ENCODE results near the gene AKIRIN2. TPM values are rescaled to one million over a fixed set of nuclear protein-coding genes. Genes with fewer than 3 reads are reported as not detected.

AKIRIN2 gene
- 10 to 100 TPM; 42.0 to 46.1 TPM for total RNA-seq

DNA sequence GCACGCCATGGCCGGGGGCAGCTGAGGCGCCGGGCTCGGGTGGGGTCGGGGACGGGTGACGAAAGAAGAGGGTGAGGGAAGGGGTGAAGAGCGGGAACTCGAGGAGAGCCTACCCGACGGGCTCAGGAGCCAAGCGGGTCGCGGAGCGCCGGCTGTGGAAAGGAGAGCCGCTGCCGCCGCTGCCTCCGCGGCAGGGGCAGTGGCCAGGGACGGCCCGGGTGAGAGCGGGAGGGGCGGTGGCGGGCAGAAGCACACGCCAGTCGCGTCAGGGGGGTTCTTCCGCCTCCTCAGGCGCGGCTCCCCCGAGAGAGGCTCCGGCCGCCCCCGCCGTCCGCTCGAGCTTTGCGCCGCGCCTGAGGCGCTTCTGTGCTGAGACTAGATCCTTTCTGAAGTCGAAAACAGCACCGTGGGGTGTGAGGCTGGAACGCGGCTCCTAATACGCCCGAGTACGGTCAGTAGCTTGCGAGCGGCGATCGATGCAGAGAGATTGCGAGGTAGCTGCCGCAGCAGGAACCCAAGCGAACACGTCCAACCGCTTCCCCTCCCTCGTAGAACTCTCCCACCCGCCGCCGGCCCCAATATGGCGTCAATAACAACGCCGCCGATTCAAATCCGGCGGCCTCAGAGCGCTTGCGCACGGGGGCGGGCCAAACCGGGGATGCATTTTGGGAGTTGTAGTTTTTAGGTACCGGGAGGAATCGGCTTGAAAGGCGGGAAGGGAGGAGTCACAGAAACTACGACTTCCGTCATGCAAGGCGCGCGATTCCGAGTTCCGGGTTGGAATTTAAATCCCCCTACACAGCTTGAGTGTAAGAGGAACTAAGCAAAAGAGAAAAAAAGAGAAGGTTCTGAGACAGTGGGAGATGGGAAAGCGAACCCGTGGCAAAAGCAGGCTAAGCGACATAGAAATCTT, at the start of gene AKIRIN2:
Gene AKIRIN2, minus strand, starts transcription at position 558 of the 913 bp plus-strand sequence. Its CDS starts 549 bp downstream, at position 9.

Other genes starting within 250 kb of the AKIRIN2 start
- gene SLC35A1, start 229.3 kb downstream of the AKIRIN2 start, total RNA-seq: 10 to 100 TPM; 15.0 to 17.1 TPM
- gene RARS2, start 112.2 kb downstream of the AKIRIN2 start, total RNA-seq: 10 to 100 TPM; 24.9 to 26.7 TPM
- 10 to 100 TPM; 21.7 to 23.0 TPM for gene ORC3, start 112.1 kb downstream of the AKIRIN2 start, total RNA-seq